Hematopoietic multipotent progenitor cell treated with erythropoietin and hydrocortisone succinate and interleukin-3 and kit ligand, for 8 days (in vitro differentiated cells): ENCODE data around the gene COMP.
A peak's percentile ranks its signal among the peaks of the same experiment; 100 is the strongest.

Source experiments
- DNase-seq: peaks from one replicate; pipeline ENCODE4 v3.0.0-alpha.2; 2015

Gene COMP

GRCh38 chr19:18768997-18769891 is 21.9 kb downstream of the COMP start:
- DNase-seq: no peak

DNA sequence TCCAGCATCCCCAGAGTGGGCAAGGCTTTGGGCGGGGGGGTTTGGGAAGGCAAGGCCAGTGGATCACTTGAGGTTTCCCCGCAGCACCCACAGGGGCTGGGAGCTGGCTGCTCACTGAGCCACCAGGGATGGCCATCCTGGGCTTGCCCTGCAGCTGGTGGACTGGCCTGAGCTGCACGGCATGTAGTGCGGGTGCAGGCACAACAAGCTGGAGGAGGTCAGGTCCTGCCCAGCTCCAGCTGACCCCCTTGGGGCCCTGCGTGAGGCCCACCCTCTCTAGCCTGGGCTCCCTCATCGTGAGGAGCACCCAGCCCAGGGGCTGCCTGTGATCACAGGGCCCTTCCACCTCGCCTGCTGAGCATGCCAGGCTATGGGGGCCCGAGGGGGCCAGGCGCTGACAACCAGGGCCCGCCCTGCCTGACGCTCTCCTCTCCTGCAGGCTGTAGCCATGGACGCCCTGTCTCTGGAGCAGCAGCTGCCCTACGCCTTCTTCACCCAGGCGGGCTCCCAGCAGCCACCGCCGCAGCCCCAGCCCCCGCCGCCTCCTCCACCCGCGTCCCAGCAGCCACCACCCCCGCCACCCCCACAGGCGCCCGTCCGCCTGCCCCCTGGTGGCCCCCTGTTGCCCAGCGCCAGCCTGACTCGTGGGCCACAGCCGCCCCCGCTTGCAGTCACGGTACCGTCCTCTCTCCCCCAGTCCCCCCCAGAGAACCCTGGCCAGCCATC is 22.9 kb downstream of the COMP start:
- no peak for DNase-seq

- no peak for DNase-seq
Observed at GRCh38 chr19:18765224-18765623, 25.9 kb downstream of the COMP start.

- DNase-seq: no peak
Observed at GRCh38 chr19:18764591-18765051, 26.5 kb downstream of the COMP start.

DNA sequence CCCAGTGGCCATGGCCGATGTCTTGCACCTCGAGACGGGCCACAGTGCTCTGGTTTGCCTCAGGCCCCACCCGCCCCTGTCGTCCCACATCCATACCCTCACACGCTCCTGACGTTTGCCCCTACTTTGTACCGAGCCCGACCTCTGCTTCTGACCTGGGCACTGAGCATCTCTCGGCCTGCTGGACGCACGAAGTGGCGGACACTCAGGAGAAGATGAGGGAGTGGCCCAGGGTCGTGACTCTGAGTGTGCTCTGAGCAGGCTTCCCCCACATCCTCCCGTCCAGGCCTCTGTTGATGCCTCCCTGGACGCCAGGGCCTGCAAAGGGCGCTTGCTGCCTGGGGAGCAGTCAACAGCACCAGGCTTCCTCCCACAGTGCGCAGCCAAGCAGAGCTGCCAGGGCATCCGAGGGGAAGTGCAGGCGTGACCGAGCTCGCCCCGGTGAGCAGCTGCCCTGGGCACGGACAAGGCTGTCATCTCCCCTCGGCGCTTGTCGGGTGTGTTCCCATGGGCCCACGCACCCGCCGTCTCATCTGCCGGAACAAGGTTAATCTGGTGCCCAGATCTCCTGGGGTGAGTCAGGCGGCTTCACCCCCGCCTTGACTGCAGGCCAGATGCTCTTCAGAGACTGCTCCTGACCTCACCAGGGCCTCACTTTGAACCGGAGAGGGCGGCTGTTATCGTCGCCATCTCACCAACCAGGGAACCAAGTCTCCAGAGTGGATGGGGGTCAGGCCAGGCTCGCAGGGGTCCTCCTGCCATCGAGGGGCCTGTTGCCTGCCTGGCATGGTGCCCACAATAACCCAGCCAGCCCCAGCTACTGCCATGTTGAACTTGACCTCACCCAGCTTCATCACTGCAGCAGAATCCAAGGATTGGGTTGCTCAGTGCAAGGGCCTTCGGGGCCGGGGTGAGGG is 27.2 kb downstream of the COMP start:
- peak; percentile 76 for DNase-seq

- DNase-seq: peak; percentile 35
Observed at GRCh38 chr19:18762125-18763023, 28.7 kb downstream of the COMP start.

DNA sequence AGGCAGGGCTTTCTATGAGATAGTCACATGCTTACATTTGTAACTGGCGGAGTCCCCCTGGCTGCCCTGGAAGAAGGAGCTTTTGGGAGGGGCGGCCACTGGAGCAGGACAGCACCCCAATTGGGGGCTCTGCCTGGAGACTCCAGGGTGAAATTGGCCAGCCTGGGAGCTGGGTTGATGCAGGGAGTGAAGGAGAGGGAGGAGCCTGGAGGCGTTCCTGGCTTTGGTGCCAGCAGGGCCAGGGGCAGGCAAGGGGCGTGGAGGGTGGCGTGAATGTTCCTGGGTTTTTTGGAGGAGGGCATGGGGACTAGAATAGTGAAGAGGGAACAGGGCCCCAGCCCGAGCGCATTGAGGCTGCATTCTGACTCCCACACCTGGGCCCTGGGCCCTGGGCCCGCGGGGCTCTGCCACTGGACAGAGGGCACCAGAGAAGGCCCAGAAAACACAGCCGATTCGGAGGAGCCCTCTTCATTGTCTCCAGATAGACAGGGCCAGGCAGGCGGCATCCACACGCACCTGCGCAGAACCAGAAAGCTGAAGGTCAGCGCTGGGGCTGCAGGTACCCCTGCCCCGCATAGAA is 29.5 kb downstream of the COMP start:
- no peak for DNase-seq

GRCh38 chr19:18760440-18761383 is 30.4 kb downstream of the COMP start:
- no peak for DNase-seq

DNA sequence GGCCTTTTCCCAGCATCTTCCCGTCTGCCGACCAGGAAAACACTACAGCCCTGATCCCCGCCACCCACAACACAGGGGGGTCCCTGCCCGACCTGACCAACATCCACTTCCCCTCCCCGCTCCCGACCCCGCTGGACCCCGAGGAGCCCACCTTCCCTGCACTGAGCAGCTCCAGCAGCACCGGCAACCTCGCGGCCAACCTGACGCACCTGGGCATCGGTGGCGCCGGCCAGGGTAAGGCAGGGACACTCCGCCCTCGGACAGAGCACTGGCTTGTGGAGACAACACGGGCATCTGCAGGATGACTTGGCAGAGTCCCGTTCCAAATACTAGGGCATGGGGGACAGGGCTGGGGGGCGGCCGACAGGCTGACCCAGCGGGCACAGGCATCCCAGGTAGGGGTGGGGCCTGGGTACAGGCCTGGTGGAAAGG is 31.1 kb downstream of the COMP start:
- DNase-seq: no peak

- no peak for DNase-seq
Observed at GRCh38 chr19:18759304-18759994, 31.7 kb downstream of the COMP start.

DNA sequence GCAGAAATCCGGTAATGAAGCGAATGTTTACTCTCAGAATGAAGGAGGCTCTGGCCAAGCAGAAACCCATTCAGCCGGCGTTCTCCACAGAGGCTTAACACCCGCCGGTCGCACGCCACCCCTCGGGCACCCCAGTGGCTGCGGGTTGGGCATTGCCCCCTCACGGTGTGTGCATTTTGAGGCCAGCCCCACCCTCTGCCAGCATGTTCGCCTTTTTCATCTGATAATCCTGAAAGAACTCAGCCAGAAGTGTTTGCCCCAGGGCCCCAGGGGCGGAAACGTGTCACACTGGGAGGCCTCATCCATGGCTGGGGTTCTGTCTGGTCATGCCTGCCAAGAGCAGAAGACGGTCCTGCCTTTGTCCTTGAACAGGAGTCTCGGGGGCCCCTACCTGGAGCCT is 34.2 kb downstream of the COMP start:
- peak; percentile 39 for DNase-seq

GRCh38 chr19:18754501-18754900 is 36.6 kb downstream of the COMP start:
- DNase-seq: no peak

GRCh38 chr19:18751571-18751970 is 39.5 kb downstream of the COMP start:
- DNase-seq: no peak

GRCh38 chr19:18750295-18750970 is 40.7 kb downstream of the COMP start:
- no peak for DNase-seq

DNA sequence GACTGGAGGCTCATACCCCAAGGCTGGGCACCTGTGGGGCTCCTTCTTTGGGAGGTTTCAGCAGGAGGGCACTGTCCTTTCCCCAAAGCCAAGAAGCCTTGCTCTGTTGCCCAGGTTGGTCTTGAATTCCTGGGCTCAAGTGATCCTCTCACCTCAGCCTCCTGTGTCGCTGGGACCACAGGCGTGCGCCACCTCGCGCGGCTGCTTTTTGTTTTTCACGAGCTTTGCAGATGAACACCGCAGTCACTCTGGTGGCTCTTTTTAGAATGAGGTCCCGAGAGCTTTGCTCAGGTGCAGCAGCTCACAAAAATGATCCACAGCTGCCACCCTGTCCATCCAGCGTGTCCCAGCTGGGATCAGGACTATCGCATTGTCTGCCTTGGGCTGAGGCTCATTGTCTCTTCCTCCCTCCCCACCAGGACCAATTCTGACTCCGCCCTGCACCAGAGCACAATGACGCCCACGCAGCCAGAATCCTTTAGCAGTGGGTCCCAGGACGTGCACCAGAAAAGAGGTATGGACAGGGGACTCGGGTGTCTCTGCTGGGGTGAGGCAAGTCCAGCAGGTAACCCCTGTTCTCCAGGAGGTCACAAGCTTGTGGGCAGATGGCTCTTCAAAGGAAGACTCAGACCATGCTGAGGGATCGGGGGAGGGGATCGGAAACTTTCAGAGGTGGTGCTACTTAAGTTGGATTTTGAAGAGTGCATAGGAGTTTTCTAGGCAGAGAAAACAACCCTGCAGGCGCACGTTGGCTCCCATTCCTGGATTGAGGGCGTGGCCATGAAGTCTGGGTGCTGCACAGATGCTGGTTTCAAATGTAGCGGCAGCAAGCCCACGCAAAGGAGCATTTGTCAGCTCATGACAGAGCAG is 41.5 kb downstream of the COMP start:
- DNase-seq: no peak

GRCh38 chr19:18746401-18747325 is 44.4 kb downstream of the COMP start:
- no peak for DNase-seq

DNA sequence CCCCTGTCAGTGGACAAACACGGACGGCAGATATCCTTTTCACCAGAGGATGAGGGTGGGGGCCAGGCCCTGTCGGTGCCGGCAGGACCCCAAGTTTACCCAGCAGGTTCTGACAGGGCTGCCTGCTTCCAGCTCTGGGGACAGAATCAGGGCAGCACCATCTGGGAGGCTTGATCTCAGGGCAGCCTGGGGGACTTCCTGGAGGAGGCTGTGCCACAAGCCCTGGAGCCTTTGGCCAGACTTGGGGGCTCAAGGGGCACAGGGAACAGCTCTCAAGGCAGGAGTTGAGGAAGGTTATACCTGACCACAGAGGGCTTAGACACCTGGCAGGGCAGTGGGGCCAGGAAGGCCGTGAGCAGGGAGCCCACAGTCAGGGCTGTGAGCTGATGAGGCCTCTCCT is 45.2 kb downstream of the COMP start:
- DNase-seq: no peak
